HepG2 (cell line): ENCODE measurements around the gene NFKBIZ. TPM values are rescaled to one million over a fixed set of nuclear protein-coding genes. Genes with fewer than 3 reads are reported as not detected.

Experiments
- CEBPB ChIP-seq: IDR thresholded peaks from 2 replicates; pipeline ENCODE4 v1.6.1; 2011; ENCODE audit warnings: low read depth, low read length, improper control_type of control experiment, borderline replicate concordance
- ELF3 ChIP-seq: IDR thresholded peaks from 2 replicates; pipeline ENCODE4 v1.6.1; 2016; ENCODE audit warnings: missing genetic modification reagents, missing compliant biosample characterization
- ELF4 ChIP-seq: sonication (generic); formaldehyde crosslinking; IDR thresholded peaks from 2 replicates; pipeline ENCODE4 v1.5.0; 2020; ENCODE audit warnings: missing genetic modification reagents, mild to moderate bottlenecking, moderate library complexity, borderline replicate concordance
- HNF4A ChIP-seq: sonication (generic); formaldehyde crosslinking; IDR thresholded peaks from 2 replicates; pipeline ENCODE4 v1.4.0; 2020; ENCODE audit warnings: missing genetic modification reagents
- MAFG ChIP-seq: sonication (generic); formaldehyde crosslinking; IDR thresholded peaks from 2 replicates; pipeline ENCODE4 v1.5.1; 2020; ENCODE audit warnings: mild to moderate bottlenecking, missing genetic modification reagents
- NR2C2 ChIP-seq: sonication (generic); formaldehyde crosslinking; IDR thresholded peaks from 2 replicates; pipeline ENCODE4 v1.4.0; 2020; ENCODE audit warnings: missing genetic modification reagents, mild to moderate bottlenecking, moderate library complexity, borderline replicate concordance
- POLR2A ChIP-seq, 2 experiments: IDR thresholded peaks; 2 replicates each; pipeline ENCODE4 v1.6.1; 2011; ENCODE audit warnings: low read depth in 2 of 2, low read length in 2 of 2, mild to moderate bottlenecking in 1 of 2, moderate library complexity in 1 of 2; ENCODE audit not compliant: insufficient read depth in 1 of 2
- RARG ChIP-seq: sonication (generic); formaldehyde crosslinking; IDR thresholded peaks from 2 replicates; pipeline ENCODE4 v1.4.0; 2020; ENCODE audit warnings: low read depth, mild to moderate bottlenecking, missing genetic modification reagents
- TCF7L2 ChIP-seq: IDR thresholded peaks from 2 replicates; pipeline ENCODE4 v1.6.1; 2011; ENCODE audit warnings: mild to moderate bottlenecking, low read depth, low read length, moderate library complexity
- ZKSCAN1 ChIP-seq: fragments of 150-350 bp; IDR thresholded peaks from 2 replicates; pipeline ENCODE4 v1.6.1; 2014; ENCODE audit warnings: low read length
- ZNF674 ChIP-seq: sonication (generic); formaldehyde crosslinking; IDR thresholded peaks from 2 replicates; pipeline ENCODE4 v1.5.0; 2020; ENCODE audit warnings: low read depth, mild to moderate bottlenecking, missing genetic modification reagents
- ZNF773 ChIP-seq: sonication (generic); formaldehyde crosslinking; IDR thresholded peaks from 2 replicates; pipeline ENCODE4 v1.4.0; 2020; ENCODE audit warnings: missing genetic modification reagents, borderline replicate concordance
- ZNF816 ChIP-seq: sonication (generic); formaldehyde crosslinking; IDR thresholded peaks from 2 replicates; pipeline ENCODE4 v1.8.0; 2022; ENCODE audit warnings: missing genetic modification reagents, mild to moderate bottlenecking, borderline replicate concordance
- polyA plus RNA-seq, 8 experiments: library from polyadenylated mRNA; depleted of rRNA in 3 of 8; stranded (reverse) in 7 of 8; unstranded in 1 of 8; fragments of >200 nt; fragmentation: Illumina TruSeq in 4 of 8; extraction: Trizol in 4 of 8; gene quantifications; 2 replicates each; pipeline versions ENCODE4 v1.2.1 to v1.2.3, GENCODE V29; 2011 to 2016; ENCODE audit warnings: low read depth in 4 of 8, missing spikeins in 1 of 8, mixed read lengths in 1 of 8; ENCODE audit not compliant: insufficient read depth in 1 of 8
- total RNA-seq, 5 experiments: library from RNA; depleted of rRNA; stranded (reverse); fragments of >200 nt; fragmentation: Illumina TruSeq; extraction: Trizol; gene quantifications; 2 replicates each; pipeline ENCODE4 v1.2.3, GENCODE V29; 2016; ENCODE audit warnings: low read depth in 1 of 5
- TF ChIP-seq, protein P1 (sequence below), 2 experiments: fragments of 450-650 bp in 1 of 2; sonication (generic) in 1 of 2; formaldehyde crosslinking in 1 of 2; IDR thresholded peaks; 2 replicates each; pipeline versions ENCODE4 v1.6.1 to v1.8.0; 2016 to 2022; ENCODE audit warnings: antibody characterized with exemption in 1 of 2, mild to moderate bottlenecking in 1 of 2, missing genetic modification reagents in 1 of 2
- TF ChIP-seq, protein P2 (sequence below): sonication (generic); formaldehyde crosslinking; IDR thresholded peaks from 2 replicates; pipeline ENCODE4 v1.4.0; 2020; ENCODE audit warnings: missing genetic modification reagents
- TF ChIP-seq, protein P3 (sequence below): sonication (generic); formaldehyde crosslinking; IDR thresholded peaks from 2 replicates; pipeline ENCODE4 v1.4.0; 2020; ENCODE audit warnings: missing genetic modification reagents

NFKBIZ gene
- total and polyA plus RNA-seq, 2 of the 13 experiments (the other 11 are each of a cell fraction or from before 2014, with no cell fraction given), result 25.9 to 60.6 TPM

DNA sequence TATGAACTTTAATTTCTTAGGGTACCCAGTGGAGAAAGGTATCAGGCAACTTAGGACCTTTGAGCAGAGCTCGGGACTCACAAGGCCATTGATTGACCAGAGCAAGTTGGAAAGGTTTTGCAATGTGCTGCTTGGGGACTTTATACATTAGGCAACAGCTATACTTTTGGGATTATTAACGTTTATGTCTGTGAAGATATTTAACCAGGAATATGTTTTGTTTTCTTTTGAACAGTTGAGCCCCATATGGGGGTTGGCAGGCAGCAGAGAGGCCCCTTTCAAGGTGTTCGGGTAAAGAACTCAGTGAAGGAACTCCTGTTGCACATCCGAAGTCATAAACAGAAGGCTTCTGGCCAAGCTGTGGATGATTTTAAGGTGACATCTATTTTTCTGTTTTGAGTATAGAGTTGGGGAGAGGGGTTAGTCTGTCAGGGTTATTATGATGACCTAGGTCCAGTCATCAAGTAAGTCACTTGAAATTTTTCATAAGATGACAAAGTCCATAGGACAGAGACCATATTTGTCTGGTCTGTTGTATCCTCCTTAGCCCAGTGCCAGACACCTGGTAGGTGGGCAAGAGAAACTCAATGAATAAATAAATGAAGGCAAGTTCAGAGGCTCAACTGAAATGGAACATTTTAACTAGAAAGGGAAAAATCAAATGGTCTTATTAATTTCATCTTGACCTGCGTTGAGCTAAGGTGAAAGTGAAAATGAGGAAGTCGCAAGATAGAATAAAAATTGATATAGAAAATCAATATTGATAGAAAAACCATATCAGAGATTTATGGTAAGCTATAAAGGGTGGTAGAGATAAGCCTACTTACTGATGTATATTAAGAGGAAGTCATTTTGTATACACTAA lies 2.8 kb downstream of the NFKBIZ start (continued):
- TF ChIP-seq, protein P1, sequence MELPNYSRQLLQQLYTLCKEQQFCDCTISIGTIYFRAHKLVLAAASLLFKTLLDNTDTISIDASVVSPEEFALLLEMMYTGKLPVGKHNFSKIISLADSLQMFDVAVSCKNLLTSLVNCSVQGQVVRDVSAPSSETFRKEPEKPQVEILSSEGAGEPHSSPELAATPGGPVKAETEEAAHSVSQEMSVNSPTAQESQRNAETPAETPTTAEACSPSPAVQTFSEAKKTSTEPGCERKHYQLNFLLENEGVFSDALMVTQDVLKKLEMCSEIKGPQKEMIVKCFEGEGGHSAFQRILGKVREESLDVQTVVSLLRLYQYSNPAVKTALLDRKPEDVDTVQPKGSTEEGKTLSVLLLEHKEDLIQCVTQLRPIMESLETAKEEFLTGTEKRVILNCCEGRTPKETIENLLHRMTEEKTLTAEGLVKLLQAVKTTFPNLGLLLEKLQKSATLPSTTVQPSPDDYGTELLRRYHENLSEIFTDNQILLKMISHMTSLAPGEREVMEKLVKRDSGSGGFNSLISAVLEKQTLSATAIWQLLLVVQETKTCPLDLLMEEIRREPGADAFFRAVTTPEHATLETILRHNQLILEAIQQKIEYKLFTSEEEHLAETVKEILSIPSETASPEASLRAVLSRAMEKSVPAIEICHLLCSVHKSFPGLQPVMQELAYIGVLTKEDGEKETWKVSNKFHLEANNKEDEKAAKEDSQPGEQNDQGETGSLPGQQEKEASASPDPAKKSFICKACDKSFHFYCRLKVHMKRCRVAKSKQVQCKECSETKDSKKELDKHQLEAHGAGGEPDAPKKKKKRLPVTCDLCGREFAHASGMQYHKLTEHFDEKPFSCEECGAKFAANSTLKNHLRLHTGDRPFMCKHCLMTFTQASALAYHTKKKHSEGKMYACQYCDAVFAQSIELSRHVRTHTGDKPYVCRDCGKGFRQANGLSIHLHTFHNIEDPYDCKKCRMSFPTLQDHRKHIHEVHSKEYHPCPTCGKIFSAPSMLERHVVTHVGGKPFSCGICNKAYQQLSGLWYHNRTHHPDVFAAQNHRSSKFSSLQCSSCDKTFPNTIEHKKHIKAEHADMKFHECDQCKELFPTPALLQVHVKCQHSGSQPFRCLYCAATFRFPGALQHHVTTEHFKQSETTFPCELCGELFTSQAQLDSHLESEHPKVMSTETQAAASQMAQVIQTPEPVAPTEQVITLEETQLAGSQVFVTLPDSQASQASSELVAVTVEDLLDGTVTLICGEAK (IDR thresholded peaks at IDR 0.05), result no peak
- TF ChIP-seq, protein P1 (CRISPR knock-in tag; IDR thresholded peaks at IDR 0.05), result no peak
- TF ChIP-seq TCF7L2 (no peak), MAFG (CRISPR knock-in tag) (no peak), ZKSCAN1 (no peak), ELF3 (no peak), HNF4A (CRISPR knock-in tag) (peak; percentile 32; the same call in 1 of the 2 replicates), ZNF816 (CRISPR knock-in tag) (0 out of 2 replicates have a peak, but pooled peaks have one; percentile 28), NR2C2 (no peak), POLR2A (IDR thresholded peaks at IDR 0.05; ENCODE audit: insufficient read depth in 1 of 2, low read depth in 2 of 2, low read length in 2 of 2) (peak in 1 of 2 experiments; percentile 31; a peak in 1 of 4 replicates), CEBPB (peak; percentile 53; the same call in 1 of the 2 replicates), ZNF674 (CRISPR knock-in tag) (no peak), ZNF773 (CRISPR knock-in tag) (no peak), ELF4 (0 out of 2 replicates have a peak, but pooled peaks have one; percentile 35), RARG (no peak)
- TF ChIP-seq, protein P2, sequence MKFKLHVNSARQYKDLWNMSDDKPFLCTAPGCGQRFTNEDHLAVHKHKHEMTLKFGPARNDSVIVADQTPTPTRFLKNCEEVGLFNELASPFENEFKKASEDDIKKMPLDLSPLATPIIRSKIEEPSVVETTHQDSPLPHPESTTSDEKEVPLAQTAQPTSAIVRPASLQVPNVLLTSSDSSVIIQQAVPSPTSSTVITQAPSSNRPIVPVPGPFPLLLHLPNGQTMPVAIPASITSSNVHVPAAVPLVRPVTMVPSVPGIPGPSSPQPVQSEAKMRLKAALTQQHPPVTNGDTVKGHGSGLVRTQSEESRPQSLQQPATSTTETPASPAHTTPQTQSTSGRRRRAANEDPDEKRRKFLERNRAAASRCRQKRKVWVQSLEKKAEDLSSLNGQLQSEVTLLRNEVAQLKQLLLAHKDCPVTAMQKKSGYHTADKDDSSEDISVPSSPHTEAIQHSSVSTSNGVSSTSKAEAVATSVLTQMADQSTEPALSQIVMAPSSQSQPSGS (CRISPR knock-in tag), result no peak
- TF ChIP-seq, protein P3, sequence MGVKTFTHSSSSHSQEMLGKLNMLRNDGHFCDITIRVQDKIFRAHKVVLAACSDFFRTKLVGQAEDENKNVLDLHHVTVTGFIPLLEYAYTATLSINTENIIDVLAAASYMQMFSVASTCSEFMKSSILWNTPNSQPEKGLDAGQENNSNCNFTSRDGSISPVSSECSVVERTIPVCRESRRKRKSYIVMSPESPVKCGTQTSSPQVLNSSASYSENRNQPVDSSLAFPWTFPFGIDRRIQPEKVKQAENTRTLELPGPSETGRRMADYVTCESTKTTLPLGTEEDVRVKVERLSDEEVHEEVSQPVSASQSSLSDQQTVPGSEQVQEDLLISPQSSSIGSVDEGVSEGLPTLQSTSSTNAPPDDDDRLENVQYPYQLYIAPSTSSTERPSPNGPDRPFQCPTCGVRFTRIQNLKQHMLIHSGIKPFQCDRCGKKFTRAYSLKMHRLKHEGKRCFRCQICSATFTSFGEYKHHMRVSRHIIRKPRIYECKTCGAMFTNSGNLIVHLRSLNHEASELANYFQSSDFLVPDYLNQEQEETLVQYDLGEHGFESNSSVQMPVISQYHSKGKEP (CRISPR knock-in tag), result no peak
